HAP-1 (cell line): Measurements from ENCODE around the gene ARHGAP11B.
"Not testable (repeated sequence)": the region's sequence is repeated elsewhere in the genome, so short reads cannot be mapped to it uniquely, and the experiment has no call there.

Experiments
- DNase-seq, 2 experiments: peaks; one replicate each; pipeline ENCODE4 v3.0.0-alpha.2; 2016 to 2020; ENCODE audit warnings: low spot score in 2 of 2
- H3K27me3 ChIP-seq: fragments of 250-450 bp; sonication (Bioruptor Pico); 2 replicates; pipeline ENCODE4 v1.5.1; 2020; ENCODE audit warnings: low read depth, mild to moderate bottlenecking, moderate library complexity
- H3K36me3 ChIP-seq: fragments of 250-450 bp; sonication (Bioruptor Pico); replicated peaks from 2 replicates; pipeline ENCODE4 v1.5.1; 2020; ENCODE audit warnings: mild to moderate bottlenecking
- H3K4me1 ChIP-seq: fragments of 250-450 bp; sonication (Bioruptor Pico); 2 replicates; pipeline ENCODE4 v1.5.1; 2020; ENCODE audit warnings: mild to moderate bottlenecking
- H3K4me3 ChIP-seq: fragments of 250-450 bp; sonication (Bioruptor Pico); 2 replicates; pipeline ENCODE4 v1.5.1; 2020; ENCODE audit warnings: mild to moderate bottlenecking, moderate library complexity
- H3K9me3 ChIP-seq: fragments of 250-450 bp; sonication (Bioruptor Pico); 2 replicates; pipeline ENCODE4 v1.5.1; 2020; ENCODE audit warnings: mild to moderate bottlenecking, moderate library complexity
- in situ Hi-C: fragments of 300-500 bp; cut with MboI; formaldehyde crosslinking; loops from 3 replicates; pipeline ENCODE4 v1.14.3; 2020; ENCODE audit warnings: low sequenced_read_pairs, inconsistent platforms, mixed read lengths

Gene ARHGAP11B

DNA sequence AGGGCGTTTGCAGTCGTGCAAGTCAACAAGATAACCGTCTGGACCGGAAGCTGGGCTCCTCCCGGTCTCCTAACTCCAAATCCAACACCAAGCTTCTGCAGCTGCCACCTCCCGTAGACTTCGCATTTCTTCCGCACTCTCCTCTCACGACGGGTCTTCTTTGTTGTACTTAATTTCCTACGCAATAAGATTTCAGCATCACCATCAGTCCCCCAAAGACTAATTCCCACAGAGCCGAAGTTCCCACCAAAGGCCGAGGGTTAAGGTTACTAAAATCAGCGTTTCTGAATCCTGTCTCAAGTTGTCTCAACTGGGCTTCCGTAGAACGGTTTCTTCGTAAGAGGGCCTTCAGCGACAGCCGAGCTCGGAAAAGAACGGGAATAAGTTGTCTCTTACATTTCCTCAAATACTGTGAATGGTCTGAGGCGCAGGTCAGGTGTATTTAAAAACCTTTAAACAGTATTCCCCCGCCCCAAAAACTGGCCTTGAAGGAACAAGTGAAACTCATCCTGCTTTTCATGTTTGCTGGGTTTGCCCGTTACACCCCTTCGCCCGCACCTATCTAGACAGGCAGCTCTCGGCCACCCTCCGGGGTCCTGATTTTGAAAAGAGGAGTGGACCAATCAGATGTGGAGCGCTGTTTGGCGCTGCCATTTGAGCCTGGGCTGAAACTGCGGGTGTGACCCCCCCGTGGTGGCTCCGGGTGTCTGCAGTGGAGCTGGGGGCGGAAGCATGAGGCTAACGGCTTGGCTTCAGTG lies at the start of gene ARHGAP11B:
TSS of gene ARHGAP11B (plus strand) at position 693 of the 758 bp plus-strand sequence.
- H3K36me3 ChIP-seq, in situ Hi-C loops, H3K27me3 ChIP-seq, H3K9me3 ChIP-seq, H3K4me1 ChIP-seq: not testable (repeated sequence)
- DNase-seq = peak; percentile 86 to 97
- H3K4me3 ChIP-seq = peak within 1 kb of the TSS; percentile 77

DNA sequence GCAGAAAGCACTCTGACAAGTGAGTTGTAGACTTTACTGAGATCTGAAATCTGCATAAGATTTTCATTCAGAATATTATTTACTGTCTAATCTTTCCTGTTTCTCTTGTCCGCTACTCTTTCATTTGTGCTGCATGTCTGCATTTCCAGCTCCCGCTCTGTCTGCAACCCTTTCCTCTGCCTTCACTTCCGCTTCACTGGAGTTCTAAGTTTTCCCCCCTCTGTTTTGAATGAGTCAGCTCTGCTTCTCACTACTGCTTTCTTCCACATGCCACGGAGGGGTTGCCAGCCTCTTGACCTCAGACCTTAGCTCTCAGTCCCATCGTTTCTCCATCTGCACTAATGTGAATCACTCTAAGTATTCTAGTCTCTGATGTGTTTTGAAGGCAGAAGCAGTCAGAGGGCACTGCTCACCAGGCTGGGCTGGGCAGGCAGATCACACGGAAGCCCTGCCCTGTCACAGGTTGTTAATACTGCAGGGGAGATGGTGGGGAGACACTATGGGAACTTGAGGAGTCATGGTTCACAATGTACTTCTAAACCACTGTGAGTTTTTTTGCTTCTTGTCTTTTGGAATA lies 46.4 kb upstream of the ARHGAP11B start:
- DNase-seq, H3K4me1 ChIP-seq, in situ Hi-C loops, H3K27me3 ChIP-seq, H3K9me3 ChIP-seq, H3K4me3 ChIP-seq, H3K36me3 ChIP-seq: not testable (repeated sequence)

DNA sequence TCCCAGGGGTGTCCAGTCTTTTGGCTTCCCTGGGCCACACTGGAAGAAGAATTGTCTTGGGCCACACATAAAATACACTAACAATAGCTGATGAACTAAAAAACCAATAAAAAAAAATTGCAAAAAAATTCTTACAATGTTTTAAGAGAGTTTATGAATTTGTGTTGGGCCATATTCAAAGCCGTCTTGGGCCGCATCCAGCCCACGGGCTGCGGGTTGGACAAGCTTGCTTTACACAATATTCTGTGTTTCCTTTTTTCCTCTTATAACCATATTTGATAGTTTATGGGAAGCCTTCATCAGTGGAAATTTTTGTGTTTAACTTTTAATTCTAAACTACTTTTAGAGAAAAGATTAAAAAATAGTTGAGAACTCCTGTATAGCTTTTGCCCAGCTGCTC lies 45.2 kb upstream of the ARHGAP11B start:
- DNase-seq, H3K4me3 ChIP-seq, H3K9me3 ChIP-seq, H3K4me1 ChIP-seq, H3K27me3 ChIP-seq, H3K36me3 ChIP-seq, in situ Hi-C loops: not testable (repeated sequence)

DNA sequence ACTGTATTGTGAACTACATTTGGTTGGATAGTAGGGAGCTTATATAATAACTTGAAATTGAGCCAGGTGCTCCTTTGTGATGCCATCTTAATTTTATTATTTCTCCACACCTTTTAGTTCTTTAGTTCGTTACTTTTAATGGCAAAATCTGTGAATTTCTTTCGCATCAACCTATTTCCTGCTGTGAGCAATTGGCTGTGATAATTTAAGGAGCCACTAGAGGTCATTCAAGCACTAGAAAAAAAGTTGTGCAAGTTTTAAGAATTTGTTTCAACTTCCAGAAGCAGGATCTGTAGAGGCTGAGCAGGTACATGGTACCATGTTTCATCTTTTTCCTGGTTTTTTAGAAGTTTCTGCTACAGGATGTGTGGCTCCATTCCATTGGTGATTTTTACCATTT lies 27.0 kb upstream of the ARHGAP11B start:
- H3K27me3 ChIP-seq, DNase-seq, H3K36me3 ChIP-seq, in situ Hi-C loops, H3K4me3 ChIP-seq, H3K4me1 ChIP-seq, H3K9me3 ChIP-seq: not testable (repeated sequence)

DNA sequence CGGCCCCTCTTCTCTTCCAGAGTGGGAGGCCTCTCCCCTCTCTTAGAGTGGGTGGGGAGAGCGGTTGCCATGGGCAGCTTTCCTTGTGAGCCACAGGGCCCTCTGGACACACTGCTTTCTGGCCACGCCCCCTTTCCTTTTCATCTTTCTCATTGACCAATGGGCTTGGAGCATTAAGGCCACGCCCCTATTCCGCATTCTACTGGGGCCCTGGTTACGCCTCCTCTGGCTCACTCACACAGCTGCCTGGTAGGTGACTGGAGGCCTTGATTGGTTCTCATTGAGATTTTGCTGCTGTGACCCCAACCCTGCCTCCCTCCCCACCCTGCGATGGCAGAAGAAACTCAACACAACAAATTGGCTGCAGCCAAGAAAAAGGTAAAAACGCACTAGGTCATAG lies 22.1 kb upstream of the ARHGAP11B start, which contains the start of gene GOLGA8H:
TSS of gene GOLGA8H (plus strand) at position 233 of the 400 bp plus-strand sequence. CDS start at position 331, 98 bp downstream.
- H3K36me3 ChIP-seq, H3K4me1 ChIP-seq, in situ Hi-C loops, H3K4me3 ChIP-seq, H3K9me3 ChIP-seq, H3K27me3 ChIP-seq: not testable (repeated sequence)
- peak in 1 of 2 experiments; percentile 16 for DNase-seq

DNA sequence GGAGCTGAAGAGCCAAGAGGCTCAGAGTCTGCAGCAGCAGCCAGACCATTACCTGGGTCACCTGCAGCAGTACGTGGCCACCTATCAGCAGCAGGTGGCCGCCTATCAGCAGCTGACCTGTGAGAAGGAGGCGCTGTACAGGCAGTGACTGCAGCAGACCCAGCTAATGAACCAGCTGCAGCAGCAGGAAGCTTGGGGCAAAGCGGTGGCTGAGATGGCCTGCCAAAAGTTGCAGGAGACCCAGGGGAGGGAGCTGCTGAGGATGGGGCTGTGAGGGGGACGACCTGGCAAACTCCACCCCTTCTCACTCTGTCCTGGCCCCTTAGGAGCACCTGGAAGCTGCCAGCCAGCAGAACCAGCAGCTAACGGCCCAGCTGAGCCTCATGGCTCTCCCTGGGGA lies 13.7 kb upstream of the ARHGAP11B start:
- H3K27me3 ChIP-seq, H3K4me3 ChIP-seq, H3K36me3 ChIP-seq, H3K9me3 ChIP-seq, H3K4me1 ChIP-seq, in situ Hi-C loops, DNase-seq: not testable (repeated sequence)

DNA sequence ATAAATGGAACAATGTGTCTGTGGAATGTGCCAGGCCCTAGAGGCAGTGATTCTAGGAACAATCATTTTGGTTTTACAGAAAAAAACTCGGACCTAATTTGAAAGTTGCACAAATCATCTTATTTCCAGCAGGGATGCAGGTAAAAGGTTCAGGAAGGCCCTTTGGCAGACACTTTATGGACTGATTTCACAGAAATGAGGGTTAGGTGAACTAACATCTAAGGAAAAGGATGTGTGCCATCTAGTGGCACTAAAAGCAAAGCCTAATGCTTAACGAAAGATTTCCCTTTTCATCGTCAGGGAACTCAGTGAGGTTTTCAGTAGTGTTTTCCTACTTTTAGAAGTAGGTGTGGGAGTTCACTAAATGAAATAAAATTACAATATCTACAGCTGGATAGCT lies 4.6 kb upstream of the ARHGAP11B start:
- DNase-seq, in situ Hi-C loops, H3K4me3 ChIP-seq, H3K36me3 ChIP-seq, H3K27me3 ChIP-seq, H3K4me1 ChIP-seq, H3K9me3 ChIP-seq: not testable (repeated sequence)

DNA sequence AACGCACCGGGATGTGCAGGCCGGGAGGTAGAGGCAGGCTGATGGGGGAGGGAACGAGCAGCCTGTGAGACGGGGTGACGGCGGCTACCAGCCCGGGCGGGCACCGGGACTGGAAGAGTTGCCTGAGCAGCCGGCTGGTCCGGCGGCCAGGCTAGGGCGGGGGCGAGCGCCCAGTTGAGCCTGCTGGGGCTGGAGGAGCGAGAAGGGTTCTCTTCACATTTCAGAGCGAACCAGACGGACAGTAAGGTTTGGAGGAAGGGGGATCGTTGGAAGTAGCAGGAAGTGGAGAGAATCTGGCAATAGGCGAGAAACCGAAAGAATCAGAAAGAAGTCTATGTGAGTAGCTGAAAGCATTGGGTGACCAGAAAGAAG lies 252 bp downstream of the ARHGAP11B start:
- DNase-seq, in situ Hi-C loops, H3K27me3 ChIP-seq, H3K36me3 ChIP-seq, H3K4me1 ChIP-seq, H3K9me3 ChIP-seq: not testable (repeated sequence)
- peak overlapping the region; percentile 77 for H3K4me3 ChIP-seq

DNA sequence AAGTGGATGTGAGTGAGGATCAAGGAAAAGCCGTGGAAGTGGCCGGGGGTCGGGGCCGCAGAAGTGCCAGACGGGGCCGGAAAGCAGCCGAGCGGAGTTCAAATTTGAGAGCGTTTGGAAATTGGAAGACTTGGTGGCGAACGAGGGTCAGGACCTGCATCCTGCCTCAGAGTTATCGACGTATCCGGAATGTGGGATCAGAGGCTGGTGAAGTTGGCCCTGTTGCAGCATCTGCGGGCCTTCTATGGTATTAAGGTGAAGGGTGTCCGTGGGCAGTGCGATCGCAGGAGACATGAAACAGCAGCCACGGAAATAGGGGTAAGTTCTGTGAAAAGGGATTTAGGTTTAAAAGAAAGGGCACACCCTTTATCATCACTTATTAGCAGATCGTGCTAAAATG lies 704 bp downstream of the ARHGAP11B start:
- in situ Hi-C loops, H3K36me3 ChIP-seq, H3K4me1 ChIP-seq, H3K27me3 ChIP-seq, H3K9me3 ChIP-seq: not testable (repeated sequence)
- H3K4me3 ChIP-seq = peak overlapping the region; percentile 77
- DNase-seq = peak in 1 of 2 experiments; percentile 26

DNA sequence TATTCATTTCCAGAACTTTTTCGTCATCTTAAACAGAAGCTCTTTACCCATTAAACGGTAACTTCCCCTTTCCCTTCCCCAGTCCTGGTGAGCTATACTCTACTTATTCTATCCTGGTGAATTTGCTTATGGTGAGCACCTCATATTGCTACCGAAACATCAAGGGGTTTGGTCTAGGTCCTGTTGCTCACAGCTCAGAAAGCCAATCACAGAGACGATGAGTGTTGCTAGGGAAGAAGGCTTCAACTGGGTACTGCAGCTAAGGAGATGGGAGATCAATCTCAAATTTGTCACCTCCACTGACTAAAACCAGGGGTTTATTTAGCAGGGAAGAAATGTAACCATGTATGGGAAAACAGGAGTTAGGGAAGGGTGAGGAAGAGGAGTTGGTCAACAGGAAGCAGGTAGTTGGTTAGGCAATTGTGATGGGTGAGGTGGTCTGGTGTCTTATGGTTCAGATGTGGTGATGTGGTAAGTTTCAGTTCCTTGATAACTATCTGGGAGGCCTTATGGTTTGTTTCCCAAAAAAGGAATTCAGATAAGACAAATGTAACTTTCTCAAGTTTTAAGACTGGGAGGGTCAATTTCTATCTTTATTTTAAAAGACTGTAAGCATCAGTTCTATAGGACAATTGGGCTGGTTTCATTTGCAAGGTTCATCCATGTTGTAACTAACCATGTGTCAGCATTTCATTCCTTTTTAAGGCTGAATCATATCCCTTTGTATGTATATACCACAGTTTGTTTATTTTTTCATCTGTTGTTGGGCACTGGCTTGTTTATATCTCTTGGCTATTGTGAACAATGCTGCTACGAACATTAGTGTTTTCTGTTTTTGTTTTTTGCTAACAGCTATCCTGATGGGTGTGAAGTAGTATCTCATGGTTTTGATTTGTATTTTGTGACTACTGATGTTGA lies 24.3 kb downstream of the ARHGAP11B start:
- Histone ChIP-seq H3K9me3 (no peaks in the 10 kb centered on the region), H3K36me3 (peaks cover 40% of the 10 kb centered on the region), H3K4me1 (no peaks in the 10 kb centered on the region; the same call in 1 of the 2 replicates), H3K27me3 (no peaks in the 10 kb centered on the region), H3K4me3 (no peak overlapping the region)
- DNase-seq = no peak
- in situ Hi-C loops = no loop called here

DNA sequence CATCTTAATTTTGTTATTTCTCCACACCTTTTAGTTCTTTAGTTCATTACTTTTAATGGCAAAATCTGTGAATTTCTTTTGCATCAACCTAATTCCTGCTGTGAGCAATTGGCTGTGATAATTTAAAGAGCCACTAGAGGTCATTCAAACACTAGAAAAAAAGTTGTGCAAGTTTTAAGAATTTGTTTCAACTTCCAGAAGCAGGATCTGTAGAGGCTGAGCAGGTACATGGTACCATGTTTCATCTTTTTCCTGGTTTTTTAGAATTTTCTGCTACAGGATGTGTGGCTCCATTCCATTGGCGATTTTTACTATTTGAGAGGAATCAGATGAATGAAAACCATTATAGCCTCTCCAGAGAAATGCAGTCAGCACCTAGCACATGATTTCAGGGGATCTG lies 35.2 kb downstream of the ARHGAP11B start:
- in situ Hi-C loops, H3K9me3 ChIP-seq, DNase-seq, H3K27me3 ChIP-seq, H3K4me1 ChIP-seq, H3K4me3 ChIP-seq: not testable (repeated sequence)
- H3K36me3 ChIP-seq = peaks cover 35% of the 10 kb centered on the region

DNA sequence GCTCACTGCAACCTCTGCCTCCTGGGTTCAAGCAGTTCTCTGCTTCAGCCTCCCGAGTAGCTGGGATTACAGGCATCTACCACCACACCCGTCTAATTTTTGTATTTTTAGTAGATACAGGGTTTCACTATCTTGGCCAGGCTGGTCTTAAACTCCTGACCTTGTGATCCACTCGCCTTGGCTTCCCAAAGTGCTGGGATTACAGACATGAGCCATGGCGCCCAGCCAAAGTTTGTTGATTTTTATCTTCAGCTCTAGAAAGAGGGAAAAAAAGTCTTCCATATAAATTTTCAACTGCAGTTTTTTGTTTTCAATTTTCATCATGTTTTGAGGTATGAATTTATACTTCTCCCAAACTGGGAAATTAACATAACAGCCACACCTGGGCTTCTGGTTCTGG lies 43.7 kb downstream of the ARHGAP11B start:
- H3K36me3 ChIP-seq = peaks cover 34% of the 10 kb centered on the region
- H3K27me3 ChIP-seq, in situ Hi-C loops, H3K9me3 ChIP-seq, H3K4me3 ChIP-seq, DNase-seq, H3K4me1 ChIP-seq: not testable (repeated sequence)

DNA sequence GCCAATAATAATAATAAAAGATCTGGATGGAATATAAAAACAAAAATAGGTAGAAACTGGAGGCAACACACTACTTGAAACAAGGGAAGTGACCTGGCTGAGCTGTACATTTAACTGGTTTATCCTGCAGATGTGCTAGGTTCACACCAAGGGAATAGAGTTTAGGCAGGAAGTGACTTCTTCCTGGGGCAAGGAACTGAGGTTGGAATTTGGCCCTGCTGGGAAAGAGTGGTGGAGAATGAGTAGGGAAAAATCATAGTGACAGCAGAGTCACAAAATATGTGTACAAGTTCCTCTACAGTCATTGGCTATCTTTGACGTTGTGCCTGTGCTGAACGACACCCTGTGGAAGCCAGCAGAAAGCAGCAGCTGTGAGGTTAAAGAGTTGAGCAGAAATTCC lies 44.1 kb downstream of the ARHGAP11B start:
- no peaks in the 10 kb centered on the region for H3K4me1 ChIP-seq
- no peaks in the 10 kb centered on the region for H3K9me3 ChIP-seq
- no peak for DNase-seq
- in situ Hi-C loops = no loop called here
- no peaks in the 10 kb centered on the region for H3K27me3 ChIP-seq
- no peak overlapping the region for H3K4me3 ChIP-seq
- H3K36me3 ChIP-seq = peaks cover 33% of the 10 kb centered on the region

DNA sequence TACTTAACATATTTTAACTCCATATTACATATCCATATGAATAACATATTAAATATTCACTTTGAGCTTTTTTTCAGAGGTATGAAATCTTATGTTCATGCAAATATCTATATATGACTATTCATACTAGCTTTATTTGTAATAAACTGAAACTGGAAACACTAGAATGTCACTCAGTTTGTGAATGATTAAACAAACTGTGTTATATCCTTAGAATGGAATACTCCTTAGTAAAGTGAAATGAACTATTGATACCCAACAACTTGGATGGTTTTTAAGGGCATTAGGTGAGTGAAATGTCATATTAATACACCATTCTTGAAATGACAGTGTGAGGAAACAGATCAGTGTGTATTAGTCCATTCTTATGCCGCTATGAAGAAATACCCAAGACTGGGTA lies 45.4 kb downstream of the ARHGAP11B start:
- no peak for DNase-seq
- peaks cover 27% of the 10 kb centered on the region for H3K36me3 ChIP-seq
- in situ Hi-C loops = no loop called here
- no peak overlapping the region for H3K4me3 ChIP-seq
- H3K4me1 ChIP-seq = no peaks in the 10 kb centered on the region
- H3K9me3 ChIP-seq = no peaks in the 10 kb centered on the region
- no peaks in the 10 kb centered on the region for H3K27me3 ChIP-seq
